Hematopoietic multipotent progenitor cell treated with erythropoietin and hydrocortisone succinate and interleukin-3 and kit ligand, for 4 days (in vitro differentiated cells): ENCODE data around the gene S1PR1.

ENCODE experiments used
- DNase-seq: peaks from one replicate; pipeline ENCODE4 v3.0.0-alpha.2; 2015

Gene S1PR1

GRCh38 chr1:101250222-101250621 is 13.4 kb downstream of the S1PR1 start:
- no peak for DNase-seq

GRCh38 chr1:101250656-101251272 is 13.9 kb downstream of the S1PR1 start:
- no peak for DNase-seq

GRCh38 chr1:101251504-101251903 is 14.7 kb downstream of the S1PR1 start:
- DNase-seq, result no peak

GRCh38 chr1:101253976-101254674 is 17.3 kb downstream of the S1PR1 start:
- no peak for DNase-seq

GRCh38 chr1:101257500-101258325 is 20.9 kb downstream of the S1PR1 start:
- DNase-seq, result peak; percentile 99

GRCh38 chr1:101259744-101260148 is 22.9 kb downstream of the S1PR1 start:
- DNase-seq, result peak; percentile 91

GRCh38 chr1:101260556-101261350 is 23.9 kb downstream of the S1PR1 start:
- DNase-seq, result peak; percentile 44

GRCh38 chr1:101261623-101262022 is 24.8 kb downstream of the S1PR1 start:
- no peak for DNase-seq

- no peak for DNase-seq
These were observed 25.2 kb downstream of the S1PR1 start for GRCh38 chr1:101262060-101262459.

- peak; percentile 82 for DNase-seq
These were observed 26.0 kb downstream of the S1PR1 start for GRCh38 chr1:101262630-101263348.

- peak; percentile 53 for DNase-seq
These were observed 27.9 kb downstream of the S1PR1 start for GRCh38 chr1:101264697-101265096.

GRCh38 chr1:101265684-101266083 is 28.9 kb downstream of the S1PR1 start:
- DNase-seq, result no peak

- no peak for DNase-seq
These were observed 30.3 kb downstream of the S1PR1 start for GRCh38 chr1:101267082-101267481.

GRCh38 chr1:101268893-101269292 is 32.1 kb downstream of the S1PR1 start:
- no peak for DNase-seq

- no peak for DNase-seq
These were observed 38.9 kb downstream of the S1PR1 start for GRCh38 chr1:101275672-101276071.

- DNase-seq, result peak; percentile 81
These were observed 40.0 kb downstream of the S1PR1 start for GRCh38 chr1:101276818-101277217.

- DNase-seq, result peak; percentile 57
These were observed 41.4 kb downstream of the S1PR1 start for GRCh38 chr1:101278238-101278637.

GRCh38 chr1:101278845-101279244 is 42.0 kb downstream of the S1PR1 start:
- peak; percentile 68 for DNase-seq

GRCh38 chr1:101280049-101280592 is 43.3 kb downstream of the S1PR1 start:
- DNase-seq, result no peak

- DNase-seq, result no peak
These were observed 44.3 kb downstream of the S1PR1 start for GRCh38 chr1:101280942-101281654.

GRCh38 chr1:101281751-101282150 is 44.9 kb downstream of the S1PR1 start:
- DNase-seq, result no peak
